RPMI7951 (cell line): ENCODE results near the gene RXFP4. TPM values are rescaled to one million over a fixed set of nuclear protein-coding genes. Genes with fewer than 3 reads are reported as not detected.

Experiments
- DNase-seq: peaks from one replicate; pipeline ENCODE4 v3.0.0-alpha.2; 2012; ENCODE audit warnings: low read depth
- total RNA-seq: library from RNA; depleted of rRNA; stranded (reverse); fragments of >200 nt; shearing (Covaris generic); gene quantifications from 2 replicates; pipeline ENCODE4 v1.2.3, GENCODE V29; 2014

RXFP4 gene
- total RNA-seq, 1 experiment from 2014 or later, result not detected

DNA sequence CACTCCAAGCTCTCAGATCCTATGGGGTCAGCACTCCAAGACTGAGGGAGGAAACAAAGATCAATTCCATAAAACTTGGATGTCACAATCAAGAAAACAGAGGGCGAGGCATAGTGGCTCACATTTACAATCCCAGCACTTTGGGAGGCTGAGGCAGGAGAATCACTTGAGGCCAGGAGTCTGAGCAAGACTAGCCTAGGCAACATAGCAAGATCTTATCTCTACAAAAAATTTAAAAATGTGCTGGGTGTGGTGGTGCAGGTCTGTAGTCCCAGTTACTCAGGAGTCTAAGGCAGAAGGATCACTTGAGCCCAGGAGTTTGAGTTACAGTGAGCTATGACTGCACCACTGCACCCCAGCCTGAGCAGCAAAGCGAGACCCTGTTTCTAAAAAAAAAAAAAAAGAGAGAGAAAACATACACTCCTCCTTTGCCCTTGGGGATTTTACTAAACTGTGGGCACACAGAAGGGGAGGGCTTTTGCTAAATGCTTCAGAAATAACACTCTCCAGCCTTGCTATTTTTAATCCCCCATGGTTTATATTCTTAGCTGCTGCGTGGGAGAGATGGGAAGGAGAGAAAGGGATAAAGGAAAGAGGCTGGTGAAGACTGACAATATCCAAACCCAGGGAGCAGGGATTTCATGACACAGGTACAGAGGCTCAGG, 18.8 kb downstream of the RXFP4 start:
- DNase-seq, result no peak

DNA sequence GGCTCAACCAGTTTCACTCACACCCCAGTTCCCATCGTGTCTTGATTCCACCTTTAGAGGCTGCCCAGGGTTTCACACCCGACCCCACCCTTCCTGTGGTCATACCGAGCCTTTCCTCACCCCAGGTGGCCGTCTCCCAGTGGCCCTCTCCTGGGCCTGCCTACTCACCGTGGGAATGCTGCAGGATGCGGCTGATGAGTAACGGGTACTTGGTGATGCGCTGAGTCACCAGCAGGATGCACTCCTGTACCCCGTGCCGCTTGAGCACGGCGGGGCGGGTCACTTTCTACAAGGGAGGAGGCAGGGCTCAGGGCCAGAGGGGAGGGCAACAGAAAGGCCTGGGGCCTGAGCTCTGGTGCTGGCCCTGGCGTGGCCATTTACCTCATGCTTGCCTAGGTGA, 20.5 kb downstream of the RXFP4 start:
- DNase-seq, result peak; percentile 94

DNA sequence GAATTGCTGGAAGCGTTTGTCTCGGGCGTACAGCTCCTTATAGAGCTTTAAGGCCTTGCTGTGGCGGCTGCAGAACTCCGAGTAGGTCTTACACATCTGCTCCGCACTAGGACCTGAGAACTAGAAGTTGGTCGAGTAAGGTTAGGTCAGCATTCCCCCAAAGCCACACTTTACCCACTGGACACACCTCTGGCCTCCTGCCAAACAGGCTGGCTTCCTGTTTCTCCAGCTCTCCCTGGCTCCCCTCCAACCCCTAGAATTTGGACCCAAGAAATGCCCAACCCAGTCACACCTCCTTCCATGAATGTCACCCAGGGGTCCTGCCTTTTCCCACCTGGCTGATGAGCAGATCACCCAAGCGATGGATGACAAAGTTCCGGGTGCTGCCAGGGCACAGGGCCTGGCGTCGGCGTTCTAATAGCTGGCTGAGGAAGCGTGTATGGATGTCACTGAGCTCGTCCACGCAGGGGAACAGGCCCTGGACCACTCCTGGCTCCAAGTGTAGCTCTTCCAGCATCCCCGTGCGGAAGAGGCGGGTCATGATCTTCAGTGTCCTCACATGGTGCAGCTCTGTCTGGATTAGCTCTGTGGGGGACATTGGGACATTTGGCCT, 21.3 kb downstream of the RXFP4 start:
- peak; percentile 64 for DNase-seq

DNA sequence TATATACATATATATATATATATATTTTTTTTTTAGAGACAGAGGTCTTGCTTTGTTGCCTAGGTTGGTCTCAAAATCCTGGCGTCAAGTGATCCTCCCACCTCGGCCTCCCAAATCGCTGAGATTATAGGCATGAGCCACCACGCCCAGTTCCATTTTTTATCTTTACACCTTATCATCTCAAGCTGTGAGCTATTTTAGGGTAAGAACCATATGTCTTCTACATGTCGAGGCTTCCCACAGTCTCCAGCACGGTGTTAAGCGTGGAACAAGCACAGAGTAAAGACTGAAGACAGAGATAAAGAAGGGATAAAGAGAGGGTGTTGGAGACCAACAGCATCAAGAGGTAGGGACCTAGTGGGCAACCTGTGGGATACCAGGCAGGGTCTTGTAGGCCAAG, 22.8 kb downstream of the RXFP4 start:
- no peak for DNase-seq

DNA sequence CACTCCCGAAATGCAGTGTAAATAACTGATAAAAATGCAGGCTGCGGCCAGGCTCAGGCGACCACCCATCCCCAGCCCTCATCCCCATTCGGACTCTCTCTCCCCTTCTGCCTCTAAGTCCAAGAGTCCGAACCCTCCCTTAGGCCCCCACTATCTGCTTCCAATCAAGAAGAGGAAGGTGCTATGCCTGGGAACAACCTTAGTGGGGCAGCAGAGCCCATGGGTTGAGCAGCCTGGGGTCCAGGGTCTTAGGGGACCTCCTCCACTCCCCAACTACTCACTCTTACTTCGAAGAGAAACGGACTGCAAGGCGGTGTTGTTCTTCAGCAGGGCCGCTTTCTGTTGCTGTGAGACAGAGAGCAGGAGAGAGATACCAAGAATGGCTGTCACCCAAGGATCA, 24.7 kb downstream of the RXFP4 start:
- no peak for DNase-seq

DNA sequence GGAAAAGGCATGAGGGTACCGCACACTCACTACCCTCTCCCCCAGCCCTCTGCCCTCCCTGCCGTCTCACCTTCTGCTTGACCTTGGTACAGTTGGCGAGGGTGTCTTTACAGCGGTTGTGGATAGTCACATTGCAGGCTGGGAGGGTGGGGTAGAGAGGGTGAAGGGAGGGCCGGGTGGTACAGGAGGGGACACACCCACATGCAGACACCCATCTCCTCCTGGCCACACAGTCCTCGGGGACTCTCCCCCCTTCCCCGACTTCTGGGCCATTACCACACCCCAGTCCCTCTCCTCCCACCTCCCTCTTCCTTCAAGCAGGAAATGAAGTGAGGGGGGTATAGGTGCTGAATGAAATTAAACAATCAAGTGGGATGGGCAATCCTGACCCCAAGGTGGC, 25.3 kb downstream of the RXFP4 start:
- DNase-seq, result no peak

DNA sequence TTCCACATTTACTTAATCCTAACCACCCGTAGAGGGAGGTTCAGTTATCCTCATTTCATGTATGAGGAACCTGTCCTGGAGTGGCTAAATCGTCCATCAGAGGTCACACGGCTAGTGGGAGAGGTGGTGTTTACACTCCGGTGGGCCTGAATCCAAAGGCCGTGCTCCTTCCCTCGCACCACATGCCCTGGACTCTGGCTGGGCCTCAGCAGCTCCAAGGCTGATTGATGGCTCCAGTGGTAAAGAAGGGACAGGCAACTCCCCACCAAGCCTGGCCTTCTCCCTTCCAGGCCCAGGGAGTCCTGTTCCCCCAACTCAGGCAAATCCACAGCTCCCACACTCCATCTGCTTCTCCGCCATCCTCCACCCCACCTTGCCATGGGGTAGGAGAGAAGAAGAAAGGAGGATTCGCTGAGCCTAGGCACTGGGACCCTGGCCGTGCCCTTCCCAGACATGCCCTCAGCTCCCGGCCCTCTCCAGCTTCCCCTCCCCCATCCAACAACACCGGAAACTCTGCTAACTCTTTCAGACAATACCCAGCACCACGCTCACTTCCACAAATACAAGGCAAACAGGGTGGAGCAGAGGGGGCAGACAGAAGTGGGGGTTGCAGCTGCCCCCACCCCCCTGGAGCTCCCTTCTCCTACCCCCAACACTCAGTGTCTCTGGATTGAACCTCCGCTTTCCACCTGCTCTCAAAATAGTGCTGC, 26.1 kb downstream of the RXFP4 start:
- DNase-seq, result no peak

DNA sequence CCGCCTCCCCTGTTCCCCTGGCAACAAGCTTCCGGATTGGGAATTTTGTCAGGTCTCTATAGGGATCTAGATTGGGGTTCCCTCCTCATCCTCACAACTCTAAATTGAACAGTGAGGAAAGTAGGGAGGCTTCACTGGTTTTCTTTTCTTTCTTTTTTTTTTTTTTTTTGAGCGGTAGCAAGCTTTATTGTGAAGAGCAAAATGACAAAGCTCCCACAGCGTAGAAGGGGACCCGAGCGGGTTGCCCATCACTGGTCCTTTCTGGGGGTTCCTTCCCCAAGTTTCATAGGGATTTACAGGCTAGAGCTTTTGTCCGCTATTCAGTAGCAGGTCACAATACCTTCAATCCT, 26.6 kb downstream of the RXFP4 start:
- no peak for DNase-seq

DNA sequence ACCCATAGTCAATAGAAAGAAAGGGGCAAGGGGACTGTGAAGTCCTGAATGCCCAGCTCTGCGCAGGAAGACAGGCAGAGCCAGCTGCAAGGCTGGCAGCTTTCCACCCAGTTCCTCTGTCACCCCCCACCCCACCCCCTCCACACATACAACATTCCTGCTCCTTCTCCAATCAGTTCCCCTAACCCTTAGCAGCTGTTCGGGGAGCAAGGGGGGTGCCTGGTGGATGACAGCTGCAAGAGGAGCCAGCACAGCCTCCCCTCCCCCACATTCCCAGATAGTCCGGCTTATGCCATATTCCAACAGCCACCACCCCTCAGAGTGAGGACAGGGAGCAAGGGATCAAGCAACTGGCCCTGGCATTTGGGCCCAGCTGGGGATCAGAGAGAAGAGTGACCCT, 27.2 kb downstream of the RXFP4 start:
- no peak for DNase-seq

DNA sequence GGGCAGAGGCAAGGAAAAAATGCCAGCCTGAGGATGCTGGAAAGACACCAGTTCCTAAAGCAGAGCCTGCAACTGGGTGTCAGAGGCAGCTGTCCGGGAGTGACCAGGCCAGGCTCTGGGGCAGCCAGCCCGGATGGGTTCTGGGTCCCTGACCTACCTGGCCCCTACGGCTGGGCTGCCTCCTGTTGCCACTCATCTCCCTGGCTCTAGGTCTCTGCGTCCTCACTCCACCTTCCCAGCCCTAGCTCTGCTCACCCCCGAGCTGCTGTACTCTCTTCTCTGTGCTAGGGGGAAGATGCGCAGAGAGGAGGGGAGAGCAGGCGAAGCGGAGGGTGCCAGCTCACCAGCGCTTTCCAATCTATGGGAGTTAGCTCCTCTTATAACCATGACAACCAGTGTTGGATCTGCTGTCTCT, 27.9 kb downstream of the RXFP4 start:
- no peak for DNase-seq

DNA sequence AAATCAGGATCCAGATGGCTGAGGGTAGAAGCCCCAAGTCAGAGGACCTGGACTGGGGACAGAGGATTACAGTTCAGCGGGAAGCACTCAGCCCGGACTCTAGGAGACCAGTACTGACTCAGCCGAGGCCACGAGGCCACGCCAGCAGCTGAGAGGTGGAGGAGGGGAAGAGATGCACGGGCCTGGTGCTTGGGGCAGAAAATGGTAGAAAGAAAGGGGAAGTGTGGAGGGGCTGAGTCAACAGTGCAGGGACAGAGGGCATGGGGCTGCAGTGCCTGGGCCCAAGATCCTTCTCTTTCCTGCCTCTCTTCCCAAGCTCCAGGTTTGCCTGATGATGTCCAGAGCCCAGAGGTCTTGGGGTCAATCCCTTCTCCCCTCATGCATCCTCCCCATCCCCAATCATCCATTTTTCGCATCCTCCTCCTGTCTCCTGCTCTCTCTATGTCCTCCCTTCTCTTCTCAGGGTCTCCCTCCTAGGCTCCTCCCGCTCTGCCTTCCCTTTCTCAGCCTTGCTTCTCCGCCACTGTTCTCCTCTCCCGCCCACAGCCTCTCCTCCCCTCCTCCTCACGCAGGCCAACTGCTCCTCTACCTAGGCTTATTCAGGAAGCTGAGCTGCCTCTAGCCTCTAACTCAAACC, 29.2 kb downstream of the RXFP4 start:
- DNase-seq, result peak; percentile 87

DNA sequence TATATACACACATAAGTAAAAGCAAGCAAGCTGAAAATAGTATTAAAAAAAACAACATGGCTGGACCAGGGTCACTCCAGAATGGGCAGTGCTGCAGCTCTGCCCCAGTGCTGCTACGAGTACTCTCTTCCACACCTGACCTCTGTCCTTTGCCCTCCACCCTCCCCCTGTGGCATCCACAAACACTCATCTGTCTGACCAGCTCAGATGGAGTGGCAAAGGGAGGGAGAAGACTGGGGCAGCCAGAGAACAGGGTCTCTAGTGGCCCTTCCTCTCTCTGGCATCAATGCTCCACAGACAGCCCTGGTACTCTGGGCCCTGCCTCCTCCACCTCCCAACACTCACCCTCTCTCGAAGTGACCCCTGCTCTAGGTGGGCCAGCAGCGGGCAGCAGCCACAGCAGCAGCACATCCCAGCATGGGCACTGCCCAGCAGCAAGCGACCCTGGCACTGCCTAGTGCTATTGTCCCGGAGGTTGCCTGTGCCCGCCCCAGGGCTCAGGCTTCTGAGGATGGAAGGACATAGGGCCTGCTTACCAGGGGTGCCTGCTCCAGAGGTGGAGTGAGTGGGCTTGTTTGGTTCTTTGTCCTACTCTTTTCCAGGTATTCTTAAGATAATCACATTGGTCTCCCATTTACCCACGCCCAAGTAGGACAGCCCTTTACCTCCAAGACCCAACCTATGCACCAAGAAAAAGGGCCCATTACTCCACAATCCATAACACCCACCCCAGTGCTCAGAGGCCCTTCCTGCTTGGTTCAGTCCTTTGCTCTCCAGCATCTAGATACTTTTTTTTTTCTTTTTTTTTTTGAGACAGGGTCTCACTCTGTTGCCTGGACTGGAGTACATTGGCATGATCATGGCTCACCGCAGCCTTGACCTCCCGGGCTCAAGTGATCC, 30.7 kb downstream of the RXFP4 start:
- no peak for DNase-seq

DNA sequence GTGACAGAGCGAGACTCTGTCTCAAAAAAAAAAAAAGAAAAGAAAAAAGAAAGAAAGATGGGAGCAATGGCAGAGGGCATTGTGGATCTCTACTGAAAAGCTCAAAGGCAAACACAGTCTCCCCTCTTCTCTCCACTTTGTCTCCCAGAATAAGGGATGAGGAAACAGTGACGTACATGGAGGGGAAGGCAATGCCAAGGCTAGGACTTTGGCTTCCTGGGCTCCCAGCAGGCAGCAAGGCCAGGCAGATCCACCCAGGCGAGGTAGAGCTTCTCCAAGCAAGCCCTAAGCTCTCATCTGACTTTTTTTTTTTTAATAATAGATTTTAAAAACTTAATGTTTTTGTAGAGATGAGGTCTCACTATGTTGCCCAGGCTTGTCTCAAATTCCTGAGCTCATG, 32.3 kb downstream of the RXFP4 start:
- DNase-seq, result no peak

DNA sequence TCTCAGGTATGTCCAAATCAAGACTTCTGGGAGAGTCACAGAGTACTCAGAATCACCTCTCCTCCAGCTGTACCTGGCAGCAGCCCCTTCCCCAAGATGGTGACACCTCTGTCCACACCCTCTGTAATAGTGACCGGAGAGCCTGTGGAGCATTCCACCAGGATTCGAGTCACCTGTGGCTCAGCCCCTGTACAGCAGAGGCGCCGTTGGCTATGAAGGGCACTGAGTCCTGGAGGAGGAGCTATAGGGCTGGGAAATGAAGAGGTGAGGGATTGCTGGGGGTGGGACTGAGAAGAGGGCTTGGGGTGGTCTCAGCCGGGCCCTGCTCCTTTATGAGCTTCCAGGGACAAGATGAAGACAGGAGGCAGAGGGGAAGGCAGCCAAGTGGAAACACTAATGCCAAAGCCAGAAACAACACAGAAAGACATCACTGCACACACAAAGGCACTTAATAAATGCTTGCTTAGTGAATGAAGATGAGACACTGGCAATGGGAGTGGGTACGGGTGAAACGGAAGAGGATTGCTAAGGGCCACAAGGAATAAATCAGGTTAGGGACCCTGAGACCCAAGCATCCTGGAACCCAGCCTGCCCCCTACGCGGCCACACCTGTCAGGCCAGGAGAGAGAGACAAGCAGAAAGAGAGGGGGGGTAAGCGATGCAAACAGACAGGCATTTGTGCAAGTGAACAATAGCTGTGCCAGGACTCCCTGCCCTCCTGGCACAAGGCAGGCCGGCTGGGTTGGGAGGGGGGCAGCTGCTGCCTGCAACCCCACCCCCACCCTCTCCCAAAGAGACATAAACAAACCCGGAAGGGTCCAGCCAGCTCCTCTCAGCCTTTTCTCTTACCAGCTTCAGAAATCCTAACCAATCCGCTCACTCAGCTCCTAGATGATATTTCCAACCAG, 33.0 kb downstream of the RXFP4 start:
- no peak for DNase-seq

DNA sequence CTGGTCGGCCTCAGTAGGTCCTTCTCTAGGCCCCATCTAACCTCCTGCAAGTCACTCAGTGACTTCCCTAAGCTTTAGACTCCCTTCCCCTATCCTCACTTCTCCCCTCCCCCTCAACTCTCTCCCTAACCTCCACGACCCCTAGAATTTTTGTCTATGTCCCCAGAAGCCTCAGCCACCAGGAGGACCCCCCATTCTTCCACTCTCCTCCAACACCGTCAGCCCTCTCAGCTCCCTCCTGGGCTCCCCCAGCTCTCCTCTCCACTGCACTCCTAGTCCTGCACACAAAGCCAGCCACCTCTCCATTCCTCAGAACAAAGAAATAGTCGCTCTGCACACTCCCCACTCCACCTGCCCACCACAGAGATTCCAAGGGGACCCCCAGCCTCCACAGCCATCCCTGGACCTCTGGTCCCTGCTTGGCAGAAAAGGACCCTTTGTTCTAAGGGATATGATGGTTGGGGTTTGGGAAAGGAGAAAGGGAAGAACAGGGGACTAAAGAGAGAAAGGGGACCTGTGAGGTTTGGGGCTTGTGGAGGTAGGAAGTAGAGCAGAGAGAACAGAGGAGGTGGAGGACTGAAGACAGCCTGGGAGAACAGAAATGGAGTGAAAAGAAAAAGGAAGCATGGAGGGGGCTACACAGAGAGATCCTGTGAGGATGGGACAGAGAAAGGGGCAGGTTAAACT, 34.1 kb downstream of the RXFP4 start:
- no peak for DNase-seq

DNA sequence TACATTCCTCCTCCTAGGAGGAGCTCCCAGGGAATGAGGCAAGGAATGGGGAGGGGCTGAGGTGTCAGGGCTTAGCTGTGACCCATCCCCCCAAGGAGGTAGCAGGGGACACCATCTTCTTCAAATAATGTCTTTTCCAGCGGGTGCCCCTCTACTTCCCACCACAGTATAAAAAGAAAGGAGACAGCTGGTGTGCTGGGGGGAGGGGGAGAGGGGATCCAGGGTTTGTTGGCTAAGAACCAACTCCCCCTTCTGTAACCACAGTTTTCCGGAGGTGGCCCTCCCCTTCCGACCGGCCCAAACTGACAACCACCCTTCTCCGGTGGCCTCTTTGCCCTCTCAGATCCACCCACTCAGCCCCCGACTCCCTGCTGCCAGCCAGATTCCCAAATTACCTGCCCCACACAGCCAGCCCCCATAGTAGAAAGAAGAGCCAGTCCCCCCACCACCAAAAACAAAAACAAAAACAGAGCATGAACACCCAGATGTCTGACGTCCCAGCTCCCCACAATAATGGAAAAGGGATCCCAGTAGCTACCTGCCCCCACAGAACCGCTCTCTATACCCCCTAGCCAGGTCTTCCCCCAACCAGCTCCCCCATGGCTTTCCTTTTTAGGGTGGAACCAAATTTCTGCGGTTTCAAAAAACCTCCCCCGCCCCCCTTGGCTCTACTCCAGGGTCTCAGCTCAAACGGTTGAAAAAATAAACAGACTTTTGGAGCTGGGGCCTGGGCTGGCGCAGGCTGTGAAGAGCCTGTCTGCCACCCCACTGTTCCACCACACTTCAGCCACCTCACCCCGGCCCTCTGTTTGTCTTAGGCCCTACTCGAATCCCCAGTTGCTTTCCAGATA, 34.8 kb downstream of the RXFP4 start:
- peak; percentile 77 for DNase-seq

DNA sequence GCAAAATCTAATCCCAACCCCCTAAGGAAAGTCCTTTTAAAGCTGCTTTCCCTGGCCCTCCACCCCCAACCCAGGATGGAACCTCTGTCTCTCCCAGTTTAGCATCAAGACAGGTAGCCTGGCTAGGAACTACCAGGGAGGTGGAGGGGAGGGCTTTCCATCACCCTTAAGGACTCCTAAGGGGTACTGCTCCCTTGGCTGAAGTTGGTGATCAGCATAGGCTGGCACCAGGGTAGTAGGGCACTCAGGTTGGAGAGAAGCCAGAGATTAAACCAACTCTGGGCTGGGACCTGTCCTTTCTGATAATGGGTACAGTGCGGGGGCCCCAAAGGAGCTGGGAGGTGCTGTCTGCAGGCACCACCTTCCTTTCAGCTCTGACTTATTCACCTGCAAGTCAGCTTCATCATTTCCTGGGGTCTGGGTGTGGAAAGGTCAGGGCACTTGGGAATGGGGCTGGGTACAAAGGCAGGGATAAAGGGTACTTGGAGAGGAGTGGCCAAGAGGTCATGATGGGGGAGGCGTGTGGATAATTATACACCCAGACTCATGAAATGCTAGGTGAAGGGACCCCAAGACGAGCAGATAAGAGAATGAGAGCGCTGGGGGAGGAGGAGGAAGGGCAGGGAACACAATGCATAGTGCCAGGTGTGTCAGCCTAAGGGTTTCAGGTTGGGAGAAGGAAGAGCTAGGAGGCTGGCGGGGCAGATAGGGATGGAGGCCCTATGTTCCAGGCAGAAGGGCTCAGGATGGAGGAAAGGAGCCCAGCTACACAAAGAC, 35.7 kb downstream of the RXFP4 start:
- no peak for DNase-seq

DNA sequence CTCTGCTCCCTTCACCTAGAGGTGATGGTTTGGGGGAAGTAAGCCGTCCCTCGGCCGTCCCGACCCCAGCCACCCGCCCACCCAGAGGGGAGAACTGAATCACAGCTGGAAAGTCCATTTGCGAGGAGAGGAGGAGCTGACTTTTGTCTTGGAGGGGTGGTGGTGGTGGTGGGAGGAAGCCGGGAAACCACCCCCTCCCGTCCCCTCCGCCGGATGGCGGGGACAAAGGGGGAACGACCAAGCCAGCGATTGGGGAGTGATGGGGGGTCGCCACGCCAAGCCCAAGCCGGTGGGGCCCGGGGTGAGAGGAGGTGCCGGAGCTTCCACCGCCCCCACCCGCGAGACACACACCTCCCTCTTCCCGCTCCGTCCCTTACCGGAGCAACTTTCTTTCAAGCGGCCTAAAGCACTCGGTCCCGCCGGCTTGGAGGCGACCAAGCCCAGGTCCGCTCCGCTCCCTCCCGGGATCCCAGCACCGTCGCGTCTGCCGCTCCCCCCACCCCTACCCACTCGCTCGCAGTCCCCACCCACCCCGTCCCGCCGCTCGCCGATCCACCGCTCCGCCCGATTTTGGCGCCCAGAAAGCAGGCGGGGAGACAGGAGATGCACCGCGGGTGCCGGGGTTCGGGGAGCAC, 36.4 kb downstream of the RXFP4 start:
- DNase-seq, result peak; percentile 31
